Activated CD4-positive, alpha-beta T cell treated with anti-CD3 and anti-CD28 coated beads for 4 hours (primary cell): ENCODE measurements around the gene PIEZO1.
"Not testable (repeated sequence)": the region's sequence is repeated elsewhere in the genome, so short reads cannot be mapped to it uniquely, and the experiment has no call there.

ENCODE experiments used
- DNase-seq, 2 donors: peaks; one replicate each; pipeline ENCODE4 v3.0.0-alpha.2; 2020

Gene PIEZO1

GRCh38 chr16:88785106-88785924, at the start of gene PIEZO1:
TSS of gene PIEZO1 (minus strand) at chr16:88785220. CDS start at chr16:88784964, 256 bp downstream.
- peak; percentile 87 to 90 for DNase-seq

- no peak for DNase-seq
Measured at GRCh38 chr16:88834670-88835069, 49.6 kb upstream of the PIEZO1 start.

- DNase-seq, result no peak
Measured at GRCh38 chr16:88833086-88833485, 48.1 kb upstream of the PIEZO1 start.

- DNase-seq, result no peak
Measured at GRCh38 chr16:88831838-88832237, 46.8 kb upstream of the PIEZO1 start.

GRCh38 chr16:88830783-88831182, 45.8 kb upstream of the PIEZO1 start:
- no peak for DNase-seq

GRCh38 chr16:88830258-88830657, 45.2 kb upstream of the PIEZO1 start:
- DNase-seq, result no peak

GRCh38 chr16:88828711-88829110, 43.7 kb upstream of the PIEZO1 start:
- DNase-seq, result no peak

- DNase-seq, result no peak
Measured at GRCh38 chr16:88827727-88828126, 42.7 kb upstream of the PIEZO1 start.

- DNase-seq, result no peak
Measured at GRCh38 chr16:88826070-88826840, 41.2 kb upstream of the PIEZO1 start.

GRCh38 chr16:88825146-88825545, 40.1 kb upstream of the PIEZO1 start:
- no peak for DNase-seq

GRCh38 chr16:88824256-88825077, 39.4 kb upstream of the PIEZO1 start:
- no peak for DNase-seq

- DNase-seq, result not testable (repeated sequence)
Measured at GRCh38 chr16:88823646-88824045, 38.6 kb upstream of the PIEZO1 start.

GRCh38 chr16:88822281-88823040, 37.4 kb upstream of the PIEZO1 start:
- DNase-seq, result no peak

GRCh38 chr16:88821168-88821850, 36.3 kb upstream of the PIEZO1 start:
- no peak for DNase-seq

GRCh38 chr16:88820385-88821025, 35.5 kb upstream of the PIEZO1 start:
- DNase-seq, result no peak

GRCh38 chr16:88819126-88819525, 34.1 kb upstream of the PIEZO1 start:
- no peak for DNase-seq

GRCh38 chr16:88818575-88818874, 33.5 kb upstream of the PIEZO1 start:
- DNase-seq, result no peak

GRCh38 chr16:88817785-88818574, 33.0 kb upstream of the PIEZO1 start:
- no peak for DNase-seq

- no peak for DNase-seq
Measured at GRCh38 chr16:88816736-88817535, 31.9 kb upstream of the PIEZO1 start.
